ENCODE results near the gene ZNF821. TPM values are rescaled to one million over a fixed set of nuclear protein-coding genes. Genes with fewer than 3 reads are reported as not detected.
A peak's percentile ranks its signal among the peaks of the same experiment; 100 is the strongest.

Gene ZNF821
- total and polyA plus RNA-seq, 10 of the 15 experiments (the other 5 are each of a cell fraction or from before 2014, with no cell fraction given), result 0.82 to 9.9 (median 6.8) TPM

- TF ChIP-seq MEF2A (IDR thresholded peaks at IDR 0.05; ENCODE audit: insufficient read depth, low read depth, low read length), result no peak
- TF ChIP-seq EED (IDR thresholded peaks at IDR 0.05; ENCODE audit: low read depth), result no peak; the same call in 1 of the 2 replicates
- TF ChIP-seq MXI1 (IDR thresholded peaks at IDR 0.05; ENCODE audit: low read depth, low read length), result no peak
- TF ChIP-seq MTA2 (IDR thresholded peaks at IDR 0.05; ENCODE audit: low read depth), result peak; percentile 39; the same call in 1 of the 2 replicates
- no peak for TF ChIP-seq BCL11A (IDR thresholded peaks at IDR 0.05; ENCODE audit: low read depth, low read length)
- TF ChIP-seq ZNF687 (IDR thresholded peaks at IDR 0.05), result peak; percentile 52; the same call in 1 of the 2 replicates
- no peak for TF ChIP-seq FOXM1 (IDR thresholded peaks at IDR 0.05; ENCODE audit: low read depth, low read length)
- no peak for TF ChIP-seq ZBED1 (IDR thresholded peaks at IDR 0.05; ENCODE audit: borderline replicate concordance)
- TF ChIP-seq NFYB (IDR thresholded peaks at IDR 0.05; ENCODE audit: insufficient read depth, low read depth, low read length), result no peak
- TF ChIP-seq TCF3 (IDR thresholded peaks at IDR 0.05; ENCODE audit: borderline replicate concordance, insufficient read depth, low read depth, low read length), result no peak
- TF ChIP-seq ESRRA (IDR thresholded peaks at IDR 0.05; ENCODE audit: low read length), result no peak
- no peak for TF ChIP-seq EZH2 (IDR thresholded peaks at IDR 0.05; ENCODE audit: borderline replicate concordance, control insufficient read depth, low read depth, low read length)
- TF ChIP-seq NR2C2 (IDR thresholded peaks at IDR 0.05; ENCODE audit: borderline replicate concordance, control insufficient read depth, insufficient read length, low read depth), result no peak
- TF ChIP-seq YBX1 (IDR thresholded peaks at IDR 0.05), result no peak
- no peak; the same call in 1 of the 2 replicates for TF ChIP-seq NR2F1 (conservative IDR thresholded peaks at IDR 0.05)
- TF ChIP-seq SMARCA5 (IDR thresholded peaks at IDR 0.05), result peak; percentile 95
- no peak for TF ChIP-seq EP300 (IDR thresholded peaks at IDR 0.05; ENCODE audit: borderline replicate concordance in 1 of 2, control insufficient read depth in 1 of 2, low read depth in 2 of 2, low read length in 2 of 2)
- no peak for TF ChIP-seq POLR2AphosphoS2 (IDR thresholded peaks at IDR 0.05; ENCODE audit: low read depth, low read length)
- no peak for TF ChIP-seq ZNF274 (IDR thresholded peaks at IDR 0.05; ENCODE audit: insufficient read depth, insufficient read length)
- no peak for TF ChIP-seq PAX8 (IDR thresholded peaks at IDR 0.05)
- TF ChIP-seq PAX5 (IDR thresholded peaks at IDR 0.05; ENCODE audit: borderline replicate concordance, low read depth, low read length), result no peak
- TF ChIP-seq RAD51 (IDR thresholded peaks at IDR 0.05), result no peak
- TF ChIP-seq RBBP5 (conservative IDR thresholded peaks at IDR 0.05), result no peak
- TF ChIP-seq TCF12 (IDR thresholded peaks at IDR 0.05; ENCODE audit: low read depth, low read length), result no peak
- no peak; the same call in none of the 2 replicates for TF ChIP-seq DPF2 (IDR thresholded peaks at IDR 0.05)
- TF ChIP-seq NFYA (IDR thresholded peaks at IDR 0.05; ENCODE audit: borderline replicate concordance, low read depth, low read length), result no peak
- no peak for TF ChIP-seq CBX5 (IDR thresholded peaks at IDR 0.05; ENCODE audit: low read depth)
- TF ChIP-seq PML (IDR thresholded peaks at IDR 0.05; ENCODE audit: low read length), result no peak
- TF ChIP-seq USF1 (IDR thresholded peaks at IDR 0.05; ENCODE audit: borderline replicate concordance, extremely low read length, insufficient read depth, low read depth, low read length), result no peak
These were observed at the start of gene ZNF821 (continued) for GRCh38 chr16:71883849-71884638.

Data from GM12878 (cell line).